NCI-H1694 (cell line): ENCODE data around the gene ZDHHC7.

Source experiments
- DNase-seq: peaks from one replicate; lab custom pipeline; 2025; lab: John Stamatoyannopoulos, UW

Gene ZDHHC7

DNA sequence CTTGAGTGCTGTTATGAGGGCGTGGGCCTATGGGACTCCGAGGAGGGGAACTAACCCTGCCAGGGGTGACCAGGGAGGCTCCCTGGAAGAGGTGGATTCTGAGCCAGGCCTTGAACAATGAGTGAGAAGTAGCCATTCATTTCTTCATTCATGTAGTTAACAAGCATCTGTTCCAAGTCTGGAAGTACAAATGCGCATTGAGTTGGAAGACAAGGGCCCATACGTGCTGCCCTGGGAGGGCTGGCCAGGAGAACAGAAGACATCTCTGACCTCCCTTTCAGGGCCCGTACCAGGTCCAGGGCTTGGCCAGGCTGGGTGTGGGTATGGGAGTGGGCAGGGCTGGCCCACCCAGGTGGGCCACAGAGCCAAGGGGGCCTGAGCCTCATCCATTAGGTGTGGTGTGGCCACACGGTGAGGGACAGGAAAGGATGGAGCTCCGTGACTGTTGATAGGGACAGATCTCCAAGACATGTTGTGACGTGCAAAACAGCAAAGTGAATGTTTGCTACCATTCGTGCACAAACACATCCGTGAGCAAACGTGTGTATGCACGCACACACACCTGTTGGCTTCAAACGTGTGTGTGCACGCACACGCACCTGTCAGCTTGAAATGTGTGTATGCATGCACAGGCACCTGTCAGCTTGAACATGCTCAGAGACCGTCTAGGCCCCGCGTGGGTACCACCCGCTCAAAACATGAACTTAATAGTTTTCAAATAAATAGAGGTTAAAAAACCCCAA is 46.8 kb downstream of the ZDHHC7 start:
- DNase-seq: no peak

DNA sequence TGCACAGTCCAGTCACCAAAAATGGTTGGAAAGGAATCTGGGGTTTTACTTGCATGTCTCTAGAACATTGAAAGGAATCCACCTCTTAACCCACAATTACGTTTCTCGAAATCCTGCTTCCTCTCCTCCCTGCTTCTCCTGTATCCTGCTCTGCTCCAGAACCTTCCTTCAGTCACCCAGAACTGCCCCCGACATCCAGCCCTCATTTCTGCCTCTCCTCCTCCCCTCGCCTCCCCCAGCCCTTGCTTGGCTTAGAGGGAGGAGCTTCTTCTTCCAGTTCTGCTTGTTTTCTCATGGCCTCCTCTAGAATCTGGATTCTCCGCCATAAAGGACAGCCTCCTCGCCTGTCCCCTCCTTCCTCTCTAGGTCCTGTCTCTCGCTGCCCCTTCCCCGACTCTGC is 48.3 kb downstream of the ZDHHC7 start:
- no peak for DNase-seq

DNA sequence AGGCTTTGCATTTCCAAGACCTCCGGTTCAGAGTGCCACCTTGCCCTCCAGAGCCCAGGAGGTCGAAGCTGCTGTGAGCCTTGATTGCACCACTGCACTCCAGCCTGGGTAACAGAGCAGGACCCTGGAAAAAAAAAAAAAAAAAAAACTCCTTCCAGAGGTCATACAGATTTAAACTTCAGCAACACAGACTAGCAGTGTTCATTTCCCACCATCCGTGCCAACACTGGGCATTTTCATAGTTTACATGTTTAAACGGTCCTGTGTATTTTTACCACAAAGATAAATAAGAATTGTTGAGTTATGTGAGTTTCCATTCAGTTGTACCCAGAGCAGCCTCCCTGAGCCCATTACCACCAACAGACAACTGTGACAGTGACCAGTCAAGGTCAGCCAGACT is 50.4 kb downstream of the ZDHHC7 start:
- DNase-seq: no peak

DNA sequence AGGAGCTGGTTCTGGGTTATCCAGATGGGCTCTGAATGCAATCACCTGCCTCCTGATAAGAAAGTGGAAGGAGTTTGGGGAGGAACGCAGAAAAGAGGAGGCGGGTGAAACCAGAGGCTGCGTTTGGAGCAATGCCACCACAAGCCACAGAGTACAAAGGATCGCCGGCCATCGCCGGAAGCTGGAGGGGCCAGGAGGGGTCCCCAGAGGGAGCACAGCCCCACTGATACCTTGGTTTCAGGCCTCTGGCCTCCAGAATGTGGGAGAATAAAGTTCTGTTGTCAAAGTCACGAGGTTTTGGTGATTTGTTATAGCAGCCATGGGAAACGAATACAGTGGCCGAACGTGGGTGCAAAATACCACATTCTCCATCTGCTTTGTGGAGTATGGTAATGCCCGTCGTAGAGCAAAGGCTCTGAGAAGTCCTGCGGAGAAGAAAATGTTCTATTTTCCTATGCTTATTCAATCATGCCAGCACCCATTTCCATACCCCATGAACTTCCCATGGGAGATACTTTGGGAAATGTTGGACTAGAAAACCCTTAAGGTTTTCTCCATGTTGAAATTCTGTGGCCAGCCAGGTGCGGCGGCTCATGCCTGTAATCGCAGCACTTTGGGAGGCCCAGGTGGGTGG is 51.4 kb downstream of the ZDHHC7 start:
- no peak for DNase-seq

DNA sequence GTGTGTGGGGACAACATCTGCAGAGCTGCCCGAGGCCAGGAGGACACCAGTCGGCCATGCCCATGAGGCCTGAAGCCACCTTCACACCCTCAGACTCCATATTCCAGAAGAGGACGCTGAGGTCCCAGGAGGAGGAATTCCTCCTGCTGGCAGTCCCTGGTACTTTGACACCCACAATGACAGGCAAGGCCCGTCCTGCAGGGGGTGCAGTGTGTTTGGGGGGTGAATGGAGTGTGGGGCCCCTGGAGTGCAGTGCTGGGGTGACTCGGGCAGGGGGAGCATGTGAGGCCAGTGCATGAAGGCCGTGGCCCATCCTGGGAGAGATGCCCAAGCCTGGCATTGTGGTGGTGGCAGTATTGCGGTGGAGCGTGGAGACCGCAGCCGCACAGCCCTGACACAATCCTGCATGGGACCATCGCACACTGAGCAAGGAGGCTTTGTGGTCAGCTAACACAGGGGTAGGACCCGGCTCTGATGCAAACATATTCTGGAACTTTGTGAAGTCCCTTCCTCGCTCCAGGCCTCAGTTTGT is 52.2 kb downstream of the ZDHHC7 start:
- DNase-seq: no peak

DNA sequence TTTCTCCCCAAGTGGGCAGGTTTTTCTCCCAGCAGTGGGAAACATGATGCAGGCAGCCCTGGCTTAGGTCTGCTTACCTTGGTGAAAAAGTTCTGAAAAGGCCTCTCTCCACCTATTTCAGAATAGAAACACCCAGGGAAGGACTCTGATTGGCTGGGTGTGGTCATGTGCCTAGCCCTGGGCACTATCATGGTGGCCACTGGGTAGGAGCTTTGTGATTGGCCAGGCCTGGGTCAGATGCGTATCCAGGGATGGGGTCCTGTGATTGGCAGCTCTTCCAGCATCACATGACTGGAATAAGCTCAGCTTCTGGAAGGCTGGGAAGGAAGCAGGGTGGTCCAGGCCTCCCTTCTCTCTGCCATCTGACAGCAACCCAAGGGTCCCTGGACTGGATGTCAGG is 53.5 kb downstream of the ZDHHC7 start:
- DNase-seq: no peak

DNA sequence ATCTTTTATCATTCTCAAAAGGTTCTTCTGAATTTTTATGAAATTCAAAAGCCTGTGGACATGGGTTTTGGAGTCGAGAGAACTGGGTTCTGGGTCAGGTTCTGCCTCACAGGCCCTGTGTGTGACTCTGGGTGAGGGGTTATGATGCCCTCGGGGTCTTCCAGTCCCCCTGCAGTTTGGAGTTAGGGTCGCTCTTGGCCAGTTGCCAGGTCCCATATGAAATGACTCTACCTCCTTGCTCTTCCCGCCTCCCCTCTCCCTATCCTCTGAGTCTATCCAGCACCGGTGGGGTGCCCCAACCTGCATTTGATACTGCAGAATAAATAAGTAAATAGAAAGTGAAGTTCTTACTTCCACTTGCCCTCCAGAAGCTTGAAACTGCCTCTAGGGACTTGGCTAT is 54.1 kb downstream of the ZDHHC7 start:
- DNase-seq: no peak

DNA sequence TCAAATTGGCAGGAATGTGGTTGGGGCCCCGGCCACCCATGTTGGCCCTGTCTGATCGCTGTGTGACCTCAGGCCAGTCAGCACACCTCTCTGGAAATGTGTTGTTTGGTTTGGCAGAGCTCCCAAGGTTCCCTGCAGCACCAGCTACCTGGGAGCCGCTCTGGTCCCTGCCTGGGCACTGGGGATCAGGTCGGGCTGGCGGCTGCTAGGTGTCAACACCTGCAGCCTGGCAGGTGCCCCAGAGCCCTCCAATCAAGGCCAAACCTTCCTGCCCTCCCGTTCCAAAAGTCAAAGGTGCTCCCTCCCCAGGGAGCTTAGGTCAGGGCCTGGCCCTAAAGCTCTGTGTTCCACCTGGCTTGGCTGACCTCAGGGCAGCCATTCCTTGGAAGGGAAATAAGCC is 55.9 kb downstream of the ZDHHC7 start:
- DNase-seq: no peak

DNA sequence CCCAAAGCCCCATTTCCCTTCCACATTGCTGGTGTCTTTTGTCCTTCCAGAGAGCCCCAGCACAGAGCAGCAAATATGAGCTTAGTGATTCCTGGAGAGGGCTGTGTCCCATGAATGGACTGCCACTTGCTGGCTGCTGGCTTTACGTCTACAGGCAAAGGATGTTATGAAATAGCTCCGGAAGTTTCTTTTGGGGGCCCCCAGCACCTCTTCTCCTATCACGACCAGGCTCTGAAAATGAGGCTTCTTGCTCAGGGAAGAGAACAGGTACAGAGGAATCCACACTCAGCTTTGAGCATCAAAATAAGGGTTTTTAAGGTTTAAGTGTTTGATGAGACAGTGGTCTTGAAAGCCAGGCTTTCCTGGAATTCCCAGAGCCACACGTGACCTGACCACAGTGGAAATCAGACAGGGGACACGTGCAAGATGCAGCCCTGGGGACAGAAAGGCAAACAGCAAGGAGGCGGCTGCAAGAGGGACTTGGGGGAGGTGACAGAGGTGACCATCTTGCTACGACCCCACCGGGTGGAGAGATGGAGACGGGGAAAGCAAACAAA is 58.1 kb downstream of the ZDHHC7 start:
- no peak for DNase-seq

DNA sequence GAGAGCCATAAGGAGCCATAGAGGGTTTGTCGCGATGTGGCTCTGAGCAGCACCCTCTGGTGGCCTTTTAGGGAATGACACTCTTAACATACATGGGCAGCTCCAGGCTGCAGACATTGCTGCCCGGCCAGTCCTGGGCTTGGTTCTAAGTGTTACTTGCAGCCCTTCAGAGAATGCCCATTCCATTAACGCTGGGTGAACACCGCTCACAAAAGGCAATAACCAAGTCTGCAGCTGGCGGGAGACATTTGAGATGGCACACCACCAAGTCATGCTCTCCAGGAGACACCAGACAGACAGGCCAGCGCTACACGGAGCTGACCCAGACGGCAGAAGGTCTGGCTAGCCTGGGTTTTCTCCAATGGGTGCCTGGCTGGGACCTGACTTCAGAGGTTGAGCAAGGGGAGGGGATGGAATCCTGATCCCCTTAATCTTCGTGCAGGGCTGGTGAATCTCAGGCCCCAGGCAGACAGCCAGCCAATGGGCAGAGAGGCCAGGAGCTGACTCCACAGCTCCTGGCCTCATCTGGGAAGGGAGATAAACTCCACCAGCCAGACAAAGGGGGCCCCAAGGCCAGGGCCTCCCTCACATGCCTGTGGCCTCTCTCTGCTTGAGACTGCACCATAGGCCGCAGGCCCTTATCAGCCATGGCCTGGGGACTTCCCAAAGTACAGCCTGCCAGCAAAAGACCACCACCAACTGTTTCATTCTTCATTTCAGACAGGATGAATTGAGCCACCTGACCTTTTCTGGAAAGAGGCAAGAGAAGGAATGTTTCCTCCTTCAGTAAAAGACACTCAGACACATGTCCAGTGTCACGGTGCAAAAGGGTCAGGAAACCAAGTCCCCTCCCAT is 58.8 kb downstream of the ZDHHC7 start:
- peak; percentile 74 for DNase-seq

DNA sequence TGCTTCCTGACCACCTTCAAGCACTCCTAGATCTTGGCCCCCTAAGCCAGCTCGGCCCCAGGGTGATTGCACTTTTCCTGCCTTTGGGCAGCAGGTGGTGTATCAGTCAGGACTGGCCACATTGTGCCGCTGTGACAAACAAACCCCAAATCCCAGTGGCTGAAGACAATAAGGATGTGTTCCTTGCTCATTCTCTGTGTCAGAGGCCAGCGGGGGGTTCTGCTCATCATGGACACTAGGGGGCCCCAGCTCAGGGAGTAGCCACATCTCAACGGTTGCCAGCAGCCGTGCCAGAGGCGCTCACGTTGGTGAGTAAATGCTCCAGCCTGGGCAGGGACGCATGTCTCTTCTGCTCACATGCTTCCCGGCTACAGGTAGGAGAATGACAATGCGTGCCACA is 60.4 kb downstream of the ZDHHC7 start:
- DNase-seq: no peak

DNA sequence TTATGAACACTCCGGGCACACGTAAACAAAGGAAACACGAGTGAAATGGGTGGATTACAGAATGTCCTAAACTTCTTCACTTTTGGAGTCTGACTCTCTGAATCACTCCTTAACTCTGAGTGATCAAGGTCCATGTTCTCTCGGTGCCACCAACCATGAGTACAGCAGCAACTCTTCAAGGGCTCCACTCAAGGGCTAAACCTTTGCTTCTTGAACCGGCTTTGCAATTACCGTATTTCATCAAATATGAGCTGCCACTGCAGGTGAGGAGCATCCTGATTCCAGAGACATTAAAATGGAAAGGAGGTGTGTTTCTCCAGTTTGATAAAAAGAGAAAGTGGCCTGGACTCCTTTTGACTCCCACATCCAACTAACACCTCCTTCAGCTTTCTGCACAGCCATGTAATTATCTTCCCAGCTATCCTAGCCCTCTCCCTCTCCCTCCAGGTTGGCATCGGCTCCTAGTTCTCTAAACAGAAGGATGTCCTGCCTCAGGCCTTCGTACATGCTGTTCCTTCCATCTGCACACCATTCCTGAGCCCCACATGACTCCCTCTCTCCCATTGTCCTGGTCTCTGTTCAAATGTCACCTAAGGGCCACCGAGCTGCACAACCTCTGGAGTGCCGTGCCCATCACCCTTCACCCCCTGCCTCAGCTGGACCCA is 61.4 kb downstream of the ZDHHC7 start:
- no peak for DNase-seq

DNA sequence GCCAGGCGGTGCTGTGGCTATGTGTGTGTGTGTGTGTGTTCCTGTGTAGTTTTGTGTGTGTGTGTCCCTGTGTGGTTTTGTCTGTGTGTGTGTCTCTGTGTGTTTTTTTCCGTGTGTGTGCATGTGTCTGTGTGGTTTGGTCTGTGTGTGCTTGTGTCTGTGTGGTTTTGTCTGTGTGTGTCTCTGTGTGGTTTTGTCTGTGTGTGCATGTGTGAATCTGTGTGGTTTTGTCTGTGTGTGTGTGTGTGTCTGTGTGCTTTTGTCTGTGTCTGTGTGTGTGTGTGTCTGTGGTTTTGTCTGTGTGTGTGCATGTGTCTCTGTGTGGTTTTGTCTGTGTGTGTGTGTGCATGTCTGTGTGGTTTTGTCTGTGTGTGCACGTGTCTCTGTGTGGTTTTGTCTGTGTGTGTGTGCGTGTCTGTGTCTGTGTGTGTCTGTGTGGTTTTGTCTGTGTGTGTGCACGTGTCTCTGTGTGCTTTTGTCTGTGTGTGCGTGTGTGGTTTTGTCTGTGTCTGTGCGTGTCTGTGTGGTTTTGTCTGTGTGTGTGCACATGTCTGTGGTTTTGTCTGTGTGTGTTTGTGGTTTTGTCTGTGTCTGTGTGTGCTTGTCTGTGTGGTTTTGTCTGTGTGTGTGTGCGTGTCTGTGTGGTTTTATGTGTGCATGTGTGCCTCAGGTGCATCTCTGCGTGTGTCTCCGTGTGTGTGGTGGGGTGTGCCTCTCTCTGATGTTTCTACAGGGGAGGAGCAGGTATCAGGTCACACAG is 62.3 kb downstream of the ZDHHC7 start:
- no peak for DNase-seq

DNA sequence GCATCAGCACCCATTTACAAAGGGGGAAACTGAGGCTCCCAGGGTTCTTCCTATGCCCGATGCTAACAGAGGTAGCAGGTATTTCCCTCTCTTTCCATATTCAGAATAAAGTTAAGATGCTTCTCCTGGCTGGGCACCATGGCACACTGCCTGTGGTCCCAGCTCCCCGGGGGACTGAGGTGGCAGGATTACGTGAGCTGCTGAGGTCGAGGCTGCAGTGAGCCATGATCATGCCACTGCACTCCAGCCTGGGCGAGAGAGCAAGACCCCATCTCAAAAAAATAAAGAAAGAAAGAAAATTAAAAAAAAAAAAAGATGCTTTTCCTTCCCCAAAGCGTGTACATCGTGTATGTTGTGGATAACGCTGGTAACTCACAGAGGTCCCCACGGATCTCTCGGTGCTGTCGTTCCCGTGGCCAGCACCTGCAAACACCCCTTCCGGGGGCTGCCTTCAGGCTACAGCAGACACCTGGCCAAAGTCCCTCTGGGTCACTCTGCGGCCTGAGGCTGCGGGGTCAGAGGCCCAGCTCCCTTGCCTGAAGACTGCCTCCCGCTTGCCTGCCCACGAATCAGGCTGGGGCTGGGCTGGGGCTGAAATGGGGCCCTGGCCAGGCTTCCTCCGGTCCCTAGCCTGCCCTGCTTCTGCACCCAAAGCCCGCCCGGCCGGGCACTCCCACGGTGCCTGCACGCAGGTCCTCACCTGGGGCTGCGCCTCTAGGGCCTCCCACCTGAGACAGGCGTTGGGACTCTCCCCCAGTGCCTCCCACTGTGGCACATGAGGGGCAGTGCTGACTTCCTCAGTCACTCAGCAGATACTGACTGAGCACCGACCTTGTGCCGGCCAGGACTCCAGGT is 63.1 kb downstream of the ZDHHC7 start:
- DNase-seq: no peak

DNA sequence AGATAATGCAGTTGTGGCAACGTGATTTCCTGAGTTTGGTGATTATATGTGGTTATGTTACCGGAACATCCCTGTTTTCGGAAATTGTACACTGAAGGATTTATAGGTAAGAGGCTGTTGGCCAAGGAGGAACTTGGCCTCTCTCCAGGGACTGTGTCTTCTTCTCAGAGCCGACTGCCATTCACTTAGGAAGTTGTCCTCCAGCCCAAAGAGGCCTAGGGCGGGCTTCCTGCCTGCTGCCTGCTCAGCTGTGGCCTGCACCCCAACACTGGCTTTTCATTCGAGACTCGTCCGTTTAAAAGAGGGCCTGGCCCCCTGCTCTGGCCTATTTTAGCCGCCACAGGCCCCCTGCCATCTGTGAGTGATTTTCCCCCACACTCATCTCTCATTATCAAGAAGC is 64.3 kb downstream of the ZDHHC7 start:
- no peak for DNase-seq

DNA sequence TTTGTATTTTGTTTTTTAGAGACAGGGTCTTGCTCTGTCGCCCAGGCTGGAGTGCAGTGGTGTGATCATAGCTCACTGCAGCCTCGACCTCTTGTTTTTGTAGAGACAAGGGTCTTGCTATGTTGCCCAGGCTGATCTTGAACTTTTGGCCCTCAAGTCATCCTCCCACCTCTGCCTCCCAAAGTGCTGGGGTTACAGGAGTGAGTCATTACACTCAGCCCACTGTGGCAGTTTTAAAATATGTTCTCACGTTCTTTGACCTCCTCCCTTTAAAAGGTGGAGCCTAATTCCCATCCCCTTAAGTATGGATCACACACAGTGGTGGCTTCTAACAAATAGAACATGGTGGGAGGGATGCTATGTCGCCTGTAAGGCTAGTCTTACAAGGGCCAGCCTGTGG is 67.7 kb downstream of the ZDHHC7 start:
- DNase-seq: no peak

DNA sequence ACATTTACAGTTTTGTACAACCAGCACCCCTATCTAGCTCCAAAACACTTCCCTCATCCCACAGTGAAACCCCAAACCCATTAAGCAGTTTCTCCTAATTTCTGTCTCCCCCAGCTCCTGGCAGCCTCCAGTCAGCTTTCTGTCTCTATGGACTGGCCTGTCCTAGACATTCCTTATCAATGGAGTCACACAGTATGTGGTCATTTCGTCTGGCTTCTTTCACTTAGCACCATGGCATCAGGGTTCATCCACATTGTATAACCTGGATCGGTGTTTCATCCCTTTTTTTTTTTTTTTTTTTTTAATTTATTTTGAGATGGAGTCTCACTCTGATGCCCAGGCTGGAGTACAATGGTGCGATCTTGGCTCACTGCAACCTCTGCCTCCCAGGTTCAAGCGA is 68.5 kb downstream of the ZDHHC7 start:
- DNase-seq: no peak

DNA sequence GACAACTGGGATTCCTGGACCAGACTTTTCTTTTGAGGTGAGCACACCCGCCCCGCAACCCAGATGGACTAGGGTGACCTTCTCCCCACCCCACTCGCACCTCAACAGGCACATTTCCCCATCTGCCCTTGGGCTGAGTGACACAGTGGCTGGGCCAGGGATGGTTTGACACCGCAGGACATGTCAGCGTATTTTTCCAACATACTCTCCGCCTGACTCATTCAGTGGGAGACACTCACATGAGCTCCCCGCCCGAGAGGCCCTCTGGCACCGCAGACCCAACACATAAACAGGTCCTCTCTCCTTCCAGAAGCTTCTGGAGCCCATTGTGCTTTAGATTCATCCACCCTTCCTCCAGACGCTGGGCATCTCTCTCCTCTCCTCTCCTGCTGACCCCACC is 69.4 kb downstream of the ZDHHC7 start:
- no peak for DNase-seq

DNA sequence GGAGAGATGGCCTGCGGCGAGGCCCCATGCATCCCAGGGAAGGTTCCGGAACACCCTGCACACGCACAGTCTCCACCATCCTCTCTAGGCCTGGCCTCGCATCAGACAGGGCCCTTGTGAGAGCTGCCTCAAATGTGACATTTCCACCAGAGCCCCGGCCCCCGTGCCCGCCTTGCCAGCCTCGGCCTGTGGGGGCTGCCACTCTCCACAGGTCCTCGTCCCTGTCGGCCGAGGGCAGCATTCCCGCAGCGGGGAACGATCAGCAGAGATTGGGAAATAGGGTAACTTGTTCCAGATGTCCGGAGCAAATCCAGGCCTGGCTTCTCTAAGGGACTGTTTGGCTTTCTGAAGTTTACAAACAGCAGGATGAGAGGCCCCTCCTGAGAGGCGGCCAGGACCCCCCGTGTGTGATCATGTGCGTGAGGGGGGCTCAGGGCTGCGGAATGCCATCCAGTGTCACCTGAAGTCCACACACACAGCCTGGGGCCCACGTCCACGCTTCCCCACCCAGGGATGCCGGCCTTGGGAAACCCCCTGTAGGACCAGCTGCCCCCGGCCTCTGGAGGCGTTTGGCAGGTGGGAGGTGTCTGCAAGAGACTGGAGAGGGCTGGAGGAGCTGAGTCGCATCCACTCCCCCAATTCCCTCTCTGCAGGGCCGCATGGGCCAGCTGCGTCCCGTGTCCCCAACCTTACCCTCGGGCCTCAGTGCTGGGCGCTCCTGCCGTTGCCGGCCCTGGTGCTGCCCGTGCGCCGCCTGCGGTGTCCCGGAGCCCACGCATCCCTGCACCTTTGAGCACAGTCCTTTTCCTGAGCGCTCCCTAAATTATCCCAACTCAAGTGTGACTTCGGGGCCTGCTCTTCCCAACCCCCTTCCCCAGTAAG is 70.4 kb downstream of the ZDHHC7 start:
- DNase-seq: no peak
